SH-SY5Y (cell line): Measurements from ENCODE around the gene ABAT.

Experiments
- GATA2 ChIP-seq: IDR thresholded peaks from 2 replicates; pipeline ENCODE4 v1.6.1; 2011; ENCODE audit warnings: mild to moderate bottlenecking, low read depth, low read length
- GATA3 ChIP-seq: IDR thresholded peaks from 2 replicates; pipeline ENCODE4 v1.6.1; 2011; ENCODE audit warnings: low read depth, mild to moderate bottlenecking, low read length, moderate library complexity

GRCh38 chr16:8717469-8717868, 43.1 kb downstream of the ABAT start:
- TF ChIP-seq GATA3 (no peak), GATA2 (no peak)
